Subcutaneous abdominal adipose tissue (tissue), 5 donors: Measurements from ENCODE around the gene PKHD1.
A peak's percentile ranks its signal among the peaks of the same experiment; 100 is the strongest.

Experiments used
- H3K27ac ChIP-seq: one replicate; pipeline ENCODE4 v1.7.0; 2013; ENCODE audit warnings: low read depth, mild to moderate bottlenecking, inconsistent platforms, low read length, moderate library complexity
- H3K27me3 ChIP-seq, 5 donors: one replicate each; pipeline ENCODE4 v1.7.0; 2013; ENCODE audit warnings: low read length in 5 of 5, inconsistent platforms in 1 of 5; ENCODE audit not compliant: control insufficient read depth in 5 of 5, insufficient read depth in 4 of 5
- H3K36me3 ChIP-seq, 5 donors: one replicate each; pipeline ENCODE4 v1.7.0; 2013; ENCODE audit warnings: low read length in 5 of 5; ENCODE audit not compliant: control insufficient read depth in 5 of 5, insufficient read depth in 5 of 5
- H3K4me1 ChIP-seq, 5 donors: one replicate each; pipeline ENCODE4 v1.7.0; 2013; ENCODE audit warnings: low read length in 5 of 5, mild to moderate bottlenecking in 3 of 5, moderate library complexity in 1 of 5; ENCODE audit not compliant: control insufficient read depth in 5 of 5, insufficient read depth in 5 of 5
- H3K4me3 ChIP-seq, 5 donors: one replicate each; pipeline ENCODE4 v1.7.0; 2013; ENCODE audit warnings: low read length in 5 of 5, low read depth in 1 of 5
- H3K9ac ChIP-seq, 5 donors: one replicate each; pipeline ENCODE4 v1.7.0; 2013; ENCODE audit warnings: low read length in 5 of 5, mild to moderate bottlenecking in 4 of 5, moderate library complexity in 3 of 5
- H3K9me3 ChIP-seq, 5 donors: one replicate each; pipeline ENCODE4 v1.7.0; 2013; ENCODE audit warnings: low read length in 5 of 5; ENCODE audit not compliant: control insufficient read depth in 5 of 5
- donor health status: healthy.
- donor health status: healthy.
- donor health status: healthy.
- donor health status: healthy.
- donor health status: healthy.

PKHD1 gene

DNA sequence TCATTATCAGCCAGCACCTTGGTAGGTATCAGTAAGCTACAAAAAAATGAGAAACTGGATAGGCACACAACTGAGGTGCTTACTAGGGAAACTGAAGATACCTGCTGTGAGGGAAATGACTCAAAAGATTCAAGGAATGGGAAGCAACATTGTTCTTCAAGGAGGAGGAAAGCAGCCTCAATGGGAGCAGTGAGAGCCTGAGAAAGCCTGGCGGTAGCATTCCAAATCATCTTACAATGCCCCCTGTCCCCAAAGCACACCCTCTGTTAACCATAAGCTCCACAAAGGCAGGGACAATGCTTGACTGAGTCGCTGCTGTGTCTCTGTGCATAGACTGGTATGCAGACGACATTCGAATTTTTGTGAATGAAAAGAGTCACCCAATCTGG, 10.6 kb downstream of the PKHD1 start:
- H3K27ac ChIP-seq: no peak overlapping the region
- H3K27me3 ChIP-seq: no peaks in the 10 kb centered on the region
- no peak overlapping the region for H3K4me3 ChIP-seq
- no peaks in the 10 kb centered on the region for H3K4me1 ChIP-seq
- no peak overlapping the region for H3K9ac ChIP-seq
- H3K36me3 ChIP-seq: no peaks in the 10 kb centered on the region
- H3K9me3 ChIP-seq: no peaks in the 10 kb centered on the region

DNA sequence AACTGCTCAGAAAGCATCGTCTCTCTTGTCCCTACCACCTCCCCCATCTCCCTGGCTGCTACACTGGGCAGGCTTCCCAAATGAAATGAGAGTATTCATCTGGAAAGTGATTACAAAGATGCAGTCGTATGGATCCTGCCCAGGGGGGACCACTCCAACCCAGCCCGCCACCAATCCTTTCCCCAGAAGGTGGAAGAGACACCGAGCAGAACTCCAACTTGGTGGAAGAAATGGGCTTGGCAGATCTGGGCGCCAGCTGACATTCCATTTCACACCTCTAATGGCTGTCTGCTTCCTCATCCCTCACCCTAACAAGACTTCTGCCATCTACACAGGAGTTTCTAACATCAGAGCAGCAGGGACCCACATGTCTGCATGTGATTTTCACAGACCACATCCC, 12.7 kb downstream of the PKHD1 start:
- Histone ChIP-seq H3K36me3 (no peaks in the 10 kb centered on the region), H3K9ac (no peak overlapping the region), H3K27me3 (no peaks in the 10 kb centered on the region), H3K4me3 (no peak overlapping the region), H3K4me1 (no peaks in the 10 kb centered on the region), H3K27ac (no peak overlapping the region), H3K9me3 (no peaks in the 10 kb centered on the region)

GRCh38 chr6:52074155-52074554, 13.3 kb downstream of the PKHD1 start:
- Histone ChIP-seq H3K27ac (no peak overlapping the region), H3K27me3 (no peaks in the 10 kb centered on the region), H3K36me3 (no peaks in the 10 kb centered on the region), H3K9me3 (no peaks in the 10 kb centered on the region), H3K9ac (no peak overlapping the region), H3K4me1 (no peaks in the 10 kb centered on the region), H3K4me3 (no peak overlapping the region)

DNA sequence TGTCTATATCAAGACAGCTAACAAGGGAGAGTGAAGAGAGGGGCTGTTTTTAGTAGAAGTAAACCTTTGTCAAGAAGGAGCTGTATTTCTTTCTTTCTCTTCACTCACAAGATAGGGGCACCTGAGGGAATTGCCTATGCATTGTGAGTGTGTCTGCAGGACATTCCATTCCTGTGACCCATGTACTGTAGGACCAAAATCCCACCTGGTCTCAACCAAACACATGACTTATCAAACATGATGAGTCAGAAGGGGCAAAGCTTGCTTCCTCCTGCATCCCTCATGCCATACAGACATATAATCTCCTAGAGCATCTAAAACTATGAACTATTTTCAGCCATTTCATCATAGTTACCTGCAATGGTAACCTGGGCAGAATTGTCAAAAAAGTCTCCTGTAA, 21.8 kb downstream of the PKHD1 start:
- H3K27me3 ChIP-seq: no peaks in the 10 kb centered on the region
- no peak overlapping the region for H3K9ac ChIP-seq
- peaks cover 0 to 8% (median 6%) of the 10 kb centered on the region in 5 donors for H3K4me1 ChIP-seq
- H3K4me3 ChIP-seq: no peak overlapping the region
- H3K27ac ChIP-seq: no peak overlapping the region
- no peaks in the 10 kb centered on the region for H3K9me3 ChIP-seq
- H3K36me3 ChIP-seq: no peaks in the 10 kb centered on the region

DNA sequence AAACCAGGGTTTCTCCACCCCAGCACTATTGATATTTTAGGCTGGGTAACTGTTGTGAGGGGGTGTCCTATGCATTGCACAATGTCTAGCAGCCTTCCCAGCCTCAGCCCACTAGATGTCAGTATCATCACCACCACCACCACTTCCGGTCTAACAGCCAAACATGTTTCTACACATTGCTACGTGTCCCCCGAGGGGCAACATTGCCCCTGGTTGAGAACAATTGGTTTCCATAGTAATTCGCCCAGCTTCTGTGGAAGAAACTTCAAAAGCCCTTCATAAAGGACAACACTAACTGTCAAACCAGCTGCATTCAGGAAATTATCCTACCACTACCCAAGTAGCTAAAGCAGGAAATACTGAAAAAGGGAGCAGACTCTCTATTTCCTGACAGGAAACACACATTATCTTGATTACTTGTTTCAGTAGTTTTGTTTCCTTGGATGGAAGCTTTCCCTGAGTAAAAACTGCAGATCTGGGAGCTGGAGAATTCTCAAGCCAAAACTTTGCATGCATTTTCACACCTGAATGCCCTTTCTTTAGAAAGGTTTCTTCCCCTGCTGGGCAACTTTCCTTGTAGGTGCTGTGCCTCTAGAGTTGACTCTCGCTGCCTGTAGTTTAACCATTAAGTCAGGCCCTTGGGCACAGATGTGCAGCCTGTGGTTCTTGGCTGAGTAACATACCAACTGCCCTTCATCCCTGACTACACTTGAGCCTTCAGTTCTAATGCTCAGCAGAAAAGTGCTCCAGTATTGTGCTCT, 23.6 kb downstream of the PKHD1 start:
- no peaks in the 10 kb centered on the region for H3K27me3 ChIP-seq
- no peaks in the 10 kb centered on the region for H3K36me3 ChIP-seq
- H3K9me3 ChIP-seq: no peaks in the 10 kb centered on the region
- H3K27ac ChIP-seq: no peak overlapping the region
- peaks cover 0 to 8% (median 6%) of the 10 kb centered on the region in 5 donors for H3K4me1 ChIP-seq
- peak overlapping the region; percentile 27 to 57 (median 37) for H3K4me3 ChIP-seq
- H3K9ac ChIP-seq: no peak overlapping the region

DNA sequence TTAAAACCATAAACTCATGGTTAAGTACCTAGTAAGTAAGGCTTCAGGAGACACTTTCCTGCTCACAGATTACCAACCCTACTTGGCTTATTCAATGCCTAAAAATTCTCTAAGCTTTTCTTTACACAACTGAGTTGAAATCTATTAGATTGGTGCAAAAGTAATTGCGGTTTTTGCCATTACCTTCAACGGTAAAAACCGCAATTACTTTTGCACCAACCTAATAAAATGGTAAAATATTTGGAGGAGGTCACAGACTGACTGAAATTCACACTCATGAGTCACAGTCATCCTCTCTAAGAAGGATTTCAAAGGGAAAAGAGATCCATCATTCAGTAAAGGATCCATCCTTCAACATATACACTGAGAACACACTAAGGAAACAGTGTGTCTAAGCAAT, 25.9 kb downstream of the PKHD1 start:
- no peaks in the 10 kb centered on the region for H3K36me3 ChIP-seq
- H3K9ac ChIP-seq: no peak overlapping the region
- no peak overlapping the region for H3K4me3 ChIP-seq
- peaks cover 0 to 8% (median 6%) of the 10 kb centered on the region in 5 donors for H3K4me1 ChIP-seq
- H3K27ac ChIP-seq: no peak overlapping the region
- no peaks in the 10 kb centered on the region for H3K27me3 ChIP-seq
- no peaks in the 10 kb centered on the region for H3K9me3 ChIP-seq

- no peaks in the 10 kb centered on the region for H3K36me3 ChIP-seq
- no peak overlapping the region for H3K27ac ChIP-seq
- no peaks in the 10 kb centered on the region for H3K9me3 ChIP-seq
- H3K27me3 ChIP-seq: no peaks in the 10 kb centered on the region
- no peak overlapping the region for H3K4me3 ChIP-seq
- H3K9ac ChIP-seq: no peak overlapping the region
- H3K4me1 ChIP-seq: peaks cover 0 to 8% (median 6%) of the 10 kb centered on the region in 5 donors
These were observed 27.6 kb downstream of the PKHD1 start for GRCh38 chr6:52059821-52060220.

- H3K27ac ChIP-seq: no peak overlapping the region
- H3K4me3 ChIP-seq: no peak overlapping the region
- H3K4me1 ChIP-seq: no peaks in the 10 kb centered on the region
- peaks cover 0 to 4% (median 0%) of the 10 kb centered on the region in 5 donors for H3K27me3 ChIP-seq
- no peaks in the 10 kb centered on the region for H3K36me3 ChIP-seq
- H3K9ac ChIP-seq: no peak overlapping the region
- no peaks in the 10 kb centered on the region for H3K9me3 ChIP-seq
These were observed 32.0 kb downstream of the PKHD1 start for GRCh38 chr6:52055451-52055850.

DNA sequence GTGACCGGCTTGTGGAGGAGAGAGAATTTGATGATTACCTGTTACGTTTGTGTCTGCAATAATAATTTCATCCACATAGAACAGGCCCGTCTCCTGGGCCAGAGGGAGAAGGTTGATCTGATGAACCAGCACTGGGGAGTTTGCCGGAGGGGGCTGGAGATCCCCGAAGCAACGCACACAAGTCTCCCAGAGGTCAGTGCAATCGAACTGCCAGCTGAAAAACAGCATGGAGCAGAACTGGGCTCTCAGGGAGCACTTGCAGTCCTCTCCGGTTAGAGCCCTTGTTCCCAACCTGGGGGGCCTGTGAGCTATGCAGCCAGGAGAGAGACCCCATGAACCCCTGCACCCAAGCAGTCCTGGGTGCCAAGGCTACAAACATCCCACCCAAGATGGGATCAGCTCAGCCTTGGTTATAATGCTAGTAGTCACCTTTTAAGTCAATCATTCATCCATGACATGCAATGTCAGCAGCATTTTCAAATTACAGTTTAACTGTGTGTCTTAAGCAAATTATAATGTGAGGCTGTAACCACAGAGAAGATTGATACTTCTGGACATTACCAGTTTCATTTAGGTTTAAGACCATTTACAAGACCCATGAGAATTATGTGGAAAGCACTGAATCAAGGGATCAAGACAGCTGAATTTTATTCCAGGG, 34.2 kb downstream of the PKHD1 start:
- Histone ChIP-seq H3K4me1 (no peaks in the 10 kb centered on the region), H3K27me3 (peaks cover 0 to 4% (median 0%) of the 10 kb centered on the region in 5 donors), H3K36me3 (no peaks in the 10 kb centered on the region), H3K4me3 (no peak overlapping the region), H3K9me3 (no peaks in the 10 kb centered on the region), H3K9ac (no peak overlapping the region), H3K27ac (no peak overlapping the region)

GRCh38 chr6:52050051-52050405, 37.4 kb downstream of the PKHD1 start:
- no peak overlapping the region for H3K9ac ChIP-seq
- no peak overlapping the region for H3K27ac ChIP-seq
- no peaks in the 10 kb centered on the region for H3K9me3 ChIP-seq
- no peaks in the 10 kb centered on the region for H3K4me1 ChIP-seq
- no peaks in the 10 kb centered on the region for H3K36me3 ChIP-seq
- H3K27me3 ChIP-seq: peaks cover 0 to 4% (median 0%) of the 10 kb centered on the region in 5 donors
- no peak overlapping the region for H3K4me3 ChIP-seq
